ENCODE measurements around the gene NRG3.

GRCh38 chr10:81967716-81968115, 92.7 kb downstream of the NRG3 start:
- no peak for TF ChIP-seq CTCF (IDR thresholded peaks at IDR 0.05; ENCODE audit: insufficient read depth, low read length)
- no peak for TF ChIP-seq POLR2AphosphoS5 (IDR thresholded peaks at IDR 0.05; ENCODE audit: low read depth)
- TF ChIP-seq REST (IDR thresholded peaks at IDR 0.05; ENCODE audit: insufficient replicate concordance, low read depth) = no peak
- TF ChIP-seq GABPA (IDR thresholded peaks at IDR 0.05; ENCODE audit: low read depth) = no peak
- no peak for TF ChIP-seq SPI1 (IDR thresholded peaks at IDR 0.05; ENCODE audit: borderline replicate concordance, low read depth)
